IMR-90 (cell line): ENCODE data around the gene EMSY. TPM values are rescaled to one million over a fixed set of nuclear protein-coding genes. Genes with fewer than 3 reads are reported as not detected.
A peak's percentile ranks its signal among the peaks of the same experiment; 100 is the strongest.

Source experiments
- ATAC-seq: fragments of 200-7000 bp; cut with Tn5 transposase; 2 replicates; pipeline ENCODE4 v1.9.1; 2020; ENCODE audit warnings: low read depth, mild to moderate bottlenecking, moderate library complexity
- BruUV-seq: library from RNA; stranded (reverse); fragments of 400-500 nt; replicated peaks from 2 replicates; lab custom pipeline; 2021; lab: Mats Ljungman, UMichigan
- CTCF ChIA-PET: fragments of 300-600 bp; formaldehyde crosslinking; extraction: SDS; loops from one replicate; lab custom pipeline; 2021; ENCODE audit warnings: antibody characterized with exemption; lab: Yijun Ruan, JAX
- POLR2A ChIA-PET: fragments of 300-600 bp; sonication (Branson Sonifier 250); formaldehyde crosslinking; loops from one replicate; lab custom pipeline; 2022; ENCODE audit warnings: antibody characterized with exemption; ENCODE audit not compliant: unreplicated experiment; lab: Charles Lee
- DNase-seq: peaks from one replicate; pipeline ENCODE4 v3.0.0; 2013
- H2AFZ ChIP-seq: replicated peaks from 2 replicates; pipeline ENCODE3; 2013; ENCODE audit warnings: low read length, mild to moderate bottlenecking; ENCODE audit not compliant: poor library complexity
- H2AK5ac ChIP-seq: 2 replicates; pipeline ENCODE4 v1.6.1; 2013; ENCODE audit warnings: low read depth, low read length, inconsistent platforms
- H2AK9ac ChIP-seq: replicated peaks from 2 replicates; pipeline ENCODE3; 2013; ENCODE audit warnings: mild to moderate bottlenecking, low read depth, low read length, moderate library complexity; ENCODE audit not compliant: poor library complexity
- H2BK120ac ChIP-seq: 2 replicates; pipeline ENCODE4 v1.6.1; 2013; ENCODE audit warnings: low read depth, low read length, inconsistent platforms
- H2BK15ac ChIP-seq: 3 replicates; pipeline ENCODE4 v1.6.1; 2013; ENCODE audit warnings: low read depth, low read length, inconsistent platforms
- H2BK20ac ChIP-seq: 2 replicates; pipeline ENCODE4 v1.6.1; 2013; ENCODE audit warnings: low read depth, mild to moderate bottlenecking, inconsistent platforms, low read length, moderate library complexity
- H2BK5ac ChIP-seq: 2 replicates; pipeline ENCODE4 v1.6.1; 2013; ENCODE audit warnings: mild to moderate bottlenecking, low read depth, low read length, inconsistent platforms; ENCODE audit not compliant: poor library complexity, severe bottlenecking
- H3K14ac ChIP-seq: replicated peaks from 2 replicates; pipeline ENCODE4 v1.6.1; 2013; ENCODE audit warnings: low read depth, low read length, inconsistent platforms
- H3K18ac ChIP-seq: 2 replicates; pipeline ENCODE4 v1.6.1; 2013; ENCODE audit warnings: low read depth, low read length, control low read depth
- H3K23ac ChIP-seq: 2 replicates; pipeline ENCODE4 v1.6.1; 2013; ENCODE audit warnings: low read depth, low read length, inconsistent platforms
- H3K27ac ChIP-seq: 2 replicates; pipeline ENCODE4 v1.5.1; 2013; ENCODE audit warnings: mild to moderate bottlenecking, control low read depth, low read length; ENCODE audit not compliant: insufficient read depth
- H3K27me3 ChIP-seq: 2 replicates; pipeline ENCODE4 v1.6.1; 2013; ENCODE audit warnings: low read length; ENCODE audit not compliant: control insufficient read depth, insufficient read depth
- H3K36me3 ChIP-seq: 2 replicates; pipeline ENCODE4 v1.6.1; 2013; ENCODE audit warnings: low read length, mixed read lengths; ENCODE audit not compliant: control insufficient read depth, insufficient read depth
- H3K4ac ChIP-seq: 2 replicates; pipeline ENCODE4 v1.6.1; 2013; ENCODE audit warnings: low read depth, low read length, inconsistent platforms
- H3K4me1 ChIP-seq: 2 replicates; pipeline ENCODE4 v1.6.1; 2013; ENCODE audit warnings: low read length, mixed read lengths; ENCODE audit not compliant: control insufficient read depth, insufficient read depth
- H3K4me2 ChIP-seq: 2 replicates; pipeline ENCODE4 v1.6.1; 2013; ENCODE audit warnings: low read depth, mild to moderate bottlenecking, control low read depth, low read length, moderate library complexity
- H3K4me3 ChIP-seq: 2 replicates; pipeline ENCODE4 v1.5.1; 2013; ENCODE audit warnings: low read depth, mild to moderate bottlenecking, control low read depth, low read length, moderate library complexity; ENCODE audit not compliant: insufficient read depth
- H3K56ac ChIP-seq: 2 replicates; pipeline ENCODE4 v1.6.1; 2013; ENCODE audit warnings: low read length, inconsistent platforms; ENCODE audit not compliant: insufficient read depth; ENCODE audit errors: extremely low read depth
- H3K79me1 ChIP-seq, 2 experiments: 2 replicates each; pipeline ENCODE4 v1.6.1; 2013; ENCODE audit warnings: low read length in 2 of 2, inconsistent platforms in 1 of 2, low read depth in 1 of 2
- H3K9ac ChIP-seq: 2 replicates; pipeline ENCODE4 v1.6.1; 2013; ENCODE audit warnings: low read depth, low read length, control low read depth
- H3K9me1 ChIP-seq: 2 replicates; pipeline ENCODE4 v1.6.1; 2013; ENCODE audit warnings: low read length, inconsistent platforms; ENCODE audit not compliant: insufficient read depth
- H3K9me3 ChIP-seq: 2 replicates; pipeline ENCODE4 v1.6.1; 2013; ENCODE audit warnings: low read length; ENCODE audit not compliant: control insufficient read depth, insufficient read depth
- H4K20me1 ChIP-seq: 2 replicates; pipeline ENCODE4 v1.6.1; 2013; ENCODE audit warnings: low read length, inconsistent platforms; ENCODE audit not compliant: insufficient read depth
- H4K5ac ChIP-seq: 2 replicates; pipeline ENCODE4 v1.6.1; 2013; ENCODE audit warnings: mild to moderate bottlenecking, low read depth, low read length, control low read depth
- H4K8ac ChIP-seq, 2 experiments: 2 replicates each; pipeline ENCODE4 v1.6.1; 2013; ENCODE audit warnings: low read depth in 2 of 2, low read length in 2 of 2, control low read depth in 1 of 2, inconsistent platforms in 1 of 2
- H4K91ac ChIP-seq: 2 replicates; pipeline ENCODE4 v1.6.1; 2013; ENCODE audit warnings: low read depth, low read length, inconsistent platforms; ENCODE audit not compliant: insufficient read depth
- MAFK ChIP-seq: IDR thresholded peaks from 2 replicates; pipeline ENCODE4 v1.6.1; 2012; ENCODE audit warnings: low read depth, low read length, improper control_type of control experiment
- NFE2L2 ChIP-seq: fragments of 150-350 bp; IDR thresholded peaks from 2 replicates; pipeline ENCODE4 v1.6.1; 2016; ENCODE audit warnings: low read depth, mild to moderate bottlenecking, low read length
- POLR2A ChIP-seq: IDR thresholded peaks from 2 replicates; pipeline ENCODE4 v1.6.1; 2012; ENCODE audit warnings: mild to moderate bottlenecking, low read depth, low read length
- RCOR1 ChIP-seq: IDR thresholded peaks from 2 replicates; pipeline ENCODE4 v1.6.1; 2012; ENCODE audit warnings: mild to moderate bottlenecking, low read length, improper control_type of control experiment; ENCODE audit not compliant: insufficient replicate concordance
- WGBS, 2 experiments: methylation state at CpG; one replicate each; pipeline versions ENCODE4 v1.1.5 to v1.1.7; 2013; ENCODE audit warnings: missing lambda C conversion rate in 2 of 2; ENCODE audit not compliant: insufficient read length in 1 of 2; ENCODE audit errors: extremely low coverage in 2 of 2; 5-methylcytosine and 5-hydroxymethylcytosine counted together
- dilution Hi-C: fragments of 300-500 bp; cut with HindIII; formaldehyde crosslinking; loops from one replicate; pipeline ENCODE4 v1.14.3; 2018; ENCODE audit warnings: low sequenced_read_pairs; ENCODE audit not compliant: unreplicated experiment
- in situ Hi-C: fragments of 300-500 bp; cut with MboI; formaldehyde crosslinking; loops from 3 replicates; pipeline ENCODE4 v1.14.3; 2019; ENCODE audit warnings: low sequenced_read_pairs, inconsistent platforms, mixed read lengths
- intact Hi-C: fragments of 100-400 bp; cut with micrococcal nuclease; formaldehyde crosslinking; loops from 2 replicates; pipeline ENCODE4 v1.10.0; 2022
- polyA plus RNA-seq, 3 experiments: library from polyadenylated mRNA; depleted of rRNA; stranded (reverse); fragments of >200 nt; gene quantifications; 2 replicates each; pipeline ENCODE4 v1.2.3, GENCODE V29; 2012; ENCODE audit warnings: low replicate concordance in 1 of 3
- total RNA-seq: library from RNA; depleted of rRNA; stranded (reverse); fragments of >200 nt; gene quantifications from 2 replicates; pipeline ENCODE4 v1.2.3, GENCODE V29; 2012

Gene EMSY
- total and polyA plus RNA-seq, 2 of the 4 experiments (the other 2 are of a cell fraction) = 14.1 to 22.0 TPM

GRCh38 chr11:76436020-76436419, 8.8 kb upstream of the EMSY start:
- H4K8ac ChIP-seq = no peak overlapping the region
- 0 out of 2 replicates have a peak, but pooled peaks cover 4% of the 10 kb centered on the region for H3K27me3 ChIP-seq
- no peak overlapping the region for H2BK15ac ChIP-seq
- H2AK5ac ChIP-seq = no peak overlapping the region
- H2BK5ac ChIP-seq = no peak overlapping the region
- no peak overlapping the region for H4K5ac ChIP-seq
- in situ Hi-C loops (no loop called here), intact Hi-C loops (no loop called here), dilution Hi-C loops (no loop called here)
- H2BK120ac ChIP-seq = no peak overlapping the region
- no peak overlapping the region for H2AFZ ChIP-seq
- no peak overlapping the region for H3K27ac ChIP-seq
- H2BK20ac ChIP-seq = no peak overlapping the region
- no peaks in the 10 kb centered on the region for H3K36me3 ChIP-seq
- H3K4me2 ChIP-seq = no peak overlapping the region
- H3K18ac ChIP-seq = no peak overlapping the region
- no peak overlapping the region for H3K4me3 ChIP-seq
- H4K91ac ChIP-seq = no peak overlapping the region
- DNase-seq (peak; percentile 42), ATAC-seq (no peak; the same call in 1 of the 2 replicates)
- no peak overlapping the region for H3K9ac ChIP-seq
- H4K20me1 ChIP-seq = no peaks in the 10 kb centered on the region
- no peak overlapping the region for H3K23ac ChIP-seq
- H3K14ac ChIP-seq = no peak overlapping the region
- no peak for TF ChIP-seq RCOR1
- no peak for TF ChIP-seq POLR2A
- peak; percentile 85 for TF ChIP-seq NFE2L2
- TF ChIP-seq MAFK = peak; percentile 57
- no peak overlapping the region for H2AK9ac ChIP-seq
- ChIA-PET POLR2A (no interaction called here), CTCF (no interaction called here)
- no peaks in the 10 kb centered on the region for H3K79me1 ChIP-seq
- H3K9me1 ChIP-seq = no peaks in the 10 kb centered on the region; the same call in 1 of the 2 replicates
- H3K9me3 ChIP-seq = no peaks in the 10 kb centered on the region
- no CpG with 5 or more reads among the region's 1 CpG for WGBS, 2 experiments
- H3K56ac ChIP-seq = no peak overlapping the region
- H3K4me1 ChIP-seq = no peaks in the 10 kb centered on the region
- BruUV-seq = no TSS peak
- H3K4ac ChIP-seq = no peak overlapping the region
